H1 (cell line): ENCODE measurements around the gene PLEKHG3. TPM values are rescaled to one million over a fixed set of nuclear protein-coding genes. Genes with fewer than 3 reads are reported as not detected.

Source experiments
- CTCF ChIA-PET: fragments of 300-600 bp; sonication (Branson Sonifier 250); formaldehyde crosslinking; loops from one replicate; lab custom pipeline; 2021; ENCODE audit not compliant: partially characterized antibody; lab: Charles Lee
- POLR2A ChIA-PET: fragments of 300-600 bp; sonication (Branson Sonifier 250); formaldehyde crosslinking; loops from one replicate; lab custom pipeline; 2021; ENCODE audit warnings: inconsistent platforms; ENCODE audit not compliant: partially characterized antibody; lab: Charles Lee
- DNase-seq, 2 experiments: peaks; one replicate each; pipeline versions ENCODE4 v3.0.0 to v3.0.0-alpha.2; 2010 to 2022; ENCODE audit warnings: low spot score in 2 of 2, low read depth in 1 of 2, mixed read lengths in 1 of 2
- FAIRE-seq: peaks from 2 replicates; lab custom pipeline; 2011; peaks lifted over from hg19 to GRCh38; lab: Jason Lieb, UNC
- H2AFZ ChIP-seq: 2 replicates; pipeline ENCODE4 v1.8.1; 2012; ENCODE audit warnings: low read length, inconsistent platforms
- H2AK5ac ChIP-seq: 2 replicates; pipeline ENCODE4 v1.6.1; 2013; ENCODE audit warnings: low read depth, low read length
- H2BK120ac ChIP-seq: replicated peaks from 2 replicates; pipeline ENCODE3; 2013; ENCODE audit warnings: low read depth, low read length, inconsistent platforms
- H2BK12ac ChIP-seq: 2 replicates; pipeline ENCODE4 v1.6.1; 2013; ENCODE audit warnings: low read depth, low read length
- H2BK15ac ChIP-seq: 2 replicates; pipeline ENCODE4 v1.6.1; 2013; ENCODE audit warnings: low read length
- H2BK20ac ChIP-seq: 2 replicates; pipeline ENCODE4 v1.6.1; 2013; ENCODE audit warnings: low read length
- H2BK5ac ChIP-seq: 2 replicates; pipeline ENCODE4 v1.6.1; 2013; ENCODE audit warnings: low read depth, low read length
- H3K14ac ChIP-seq: 2 replicates; pipeline ENCODE4 v1.6.1; 2013; ENCODE audit warnings: inconsistent platforms; ENCODE audit not compliant: insufficient read length
- H3K18ac ChIP-seq: 2 replicates; pipeline ENCODE4 v1.6.1; 2013; ENCODE audit warnings: low read length; ENCODE audit errors: extremely low read depth
- H3K23ac ChIP-seq: 2 replicates; pipeline ENCODE4 v1.6.1; 2013; ENCODE audit warnings: inconsistent platforms; ENCODE audit not compliant: insufficient read length
- H3K23me2 ChIP-seq: 2 replicates; pipeline ENCODE4 v1.6.1; 2013; ENCODE audit warnings: low read depth, low read length
- H3K27ac ChIP-seq: 2 replicates; pipeline ENCODE4 v1.6.1; 2011; ENCODE audit warnings: low read depth, low read length, inconsistent platforms
- H3K27me3 ChIP-seq, 4 experiments: replicated peaks in 1 of 4; 1 replicate in 1 of 4; 2 replicates in 3 of 4; pipeline versions ENCODE4 v1.6.1 to v1.8.1; 2011 to 2013; ENCODE audit warnings: low read length in 3 of 4, mild to moderate bottlenecking in 3 of 4, inconsistent platforms in 2 of 4, mixed read lengths in 2 of 4, moderate library complexity in 1 of 4; ENCODE audit not compliant: control insufficient read depth in 3 of 4, insufficient read depth in 3 of 4; ENCODE audit errors: extremely low read depth in 1 of 4
- H3K36me3 ChIP-seq, 4 experiments: 2 replicates each; pipeline versions ENCODE4 v1.6.1 to v1.8.1; 2011 to 2013; ENCODE audit warnings: mild to moderate bottlenecking in 4 of 4, low read length in 3 of 4, moderate library complexity in 2 of 4, control low read depth in 1 of 4, inconsistent platforms in 1 of 4; ENCODE audit not compliant: insufficient read depth in 4 of 4, control insufficient read depth in 2 of 4
- H3K4ac ChIP-seq: replicated peaks from 2 replicates; pipeline ENCODE3; 2013; ENCODE audit warnings: low read length, low read depth, mixed read lengths, inconsistent platforms; ENCODE audit not compliant: insufficient read length
- H3K4me1 ChIP-seq, 4 experiments: replicated peaks in 1 of 4; 1 replicate in 1 of 4; 2 replicates in 3 of 4; pipeline versions ENCODE4 v1.6.1 to v1.8.1; 2011 to 2013; ENCODE audit warnings: low read length in 3 of 4, inconsistent platforms in 2 of 4, mixed read lengths in 1 of 4; ENCODE audit not compliant: insufficient read depth in 4 of 4, control insufficient read depth in 3 of 4
- H3K4me2 ChIP-seq, 2 experiments: 2 replicates each; pipeline versions ENCODE4 v1.6.1 to v1.8.1; 2011 to 2013; ENCODE audit warnings: low read depth in 2 of 2, low read length in 2 of 2, control low read depth in 1 of 2, inconsistent platforms in 1 of 2, mild to moderate bottlenecking in 1 of 2; ENCODE audit not compliant: insufficient read depth in 1 of 2
- H3K4me3 ChIP-seq, 4 experiments: fragments of 200-600, 300-600 bp in 1 of 4; sonication (generic), shearing (Covaris generic), sonication (Bioruptor Twin) in 1 of 4; 2 replicates each; pipeline versions ENCODE4 v1.5.1 to v1.8.1; 2011 to 2016; ENCODE audit warnings: low read length in 4 of 4, low read depth in 3 of 4, control low read depth in 2 of 4, inconsistent platforms in 2 of 4, mild to moderate bottlenecking in 2 of 4, mixed read lengths in 1 of 4, moderate library complexity in 1 of 4; ENCODE audit not compliant: insufficient read depth in 2 of 4; ENCODE audit errors: extremely low read depth in 1 of 4
- H3K56ac ChIP-seq: replicated peaks from 2 replicates; pipeline ENCODE3; 2013; ENCODE audit warnings: low read depth, mild to moderate bottlenecking, mixed read lengths, low read length, inconsistent platforms; ENCODE audit not compliant: insufficient read length
- H3K79me1 ChIP-seq: 2 replicates; pipeline ENCODE4 v1.6.1; 2013; ENCODE audit warnings: low read depth, low read length, control low read depth
- H3K79me2 ChIP-seq, 2 experiments: 2 replicates each; pipeline versions ENCODE4 v1.6.1 to v1.8.1; 2012 to 2013; ENCODE audit warnings: low read length in 2 of 2, mild to moderate bottlenecking in 2 of 2, inconsistent platforms in 1 of 2; ENCODE audit not compliant: insufficient read depth in 2 of 2, control insufficient read depth in 1 of 2
- H3K9ac ChIP-seq, 4 experiments: replicated peaks in 1 of 4; 1 replicate in 1 of 4; 2 replicates in 3 of 4; pipeline versions ENCODE4 v1.6.1 to v1.8.1; 2011 to 2013; ENCODE audit warnings: low read depth in 3 of 4, low read length in 3 of 4, control low read depth in 2 of 4, mild to moderate bottlenecking in 2 of 4, moderate library complexity in 2 of 4, inconsistent platforms in 1 of 4; ENCODE audit errors: extremely low read depth in 1 of 4
- H3K9me3 ChIP-seq, 2 experiments: 2 replicates each; pipeline versions ENCODE4 v1.6.1 to v1.8.1; 2012 to 2013; ENCODE audit warnings: mild to moderate bottlenecking in 2 of 2, moderate library complexity in 2 of 2, control low read depth in 1 of 2, inconsistent platforms in 1 of 2, low read depth in 1 of 2, low read length in 1 of 2, mixed read lengths in 1 of 2; ENCODE audit not compliant: insufficient read depth in 2 of 2
- H4K20me1 ChIP-seq, 2 experiments: replicated peaks in 1 of 2; 2 replicates each; pipeline versions ENCODE3 to v1.8.1; 2011 to 2013; ENCODE audit warnings: inconsistent platforms in 2 of 2, low read length in 2 of 2, mild to moderate bottlenecking in 1 of 2; ENCODE audit not compliant: insufficient read depth in 2 of 2, control insufficient read depth in 1 of 2
- H4K5ac ChIP-seq: 2 replicates; pipeline ENCODE4 v1.6.1; 2013; ENCODE audit warnings: low read length, low read depth, mixed read lengths, inconsistent platforms; ENCODE audit not compliant: insufficient read length
- H4K8ac ChIP-seq: 2 replicates; pipeline ENCODE4 v1.8.0; 2013; ENCODE audit warnings: mild to moderate bottlenecking, moderate library complexity, low read length, inconsistent platforms; ENCODE audit not compliant: insufficient read depth; ENCODE audit errors: extremely low read depth
- H4K91ac ChIP-seq: replicated peaks from 2 replicates; pipeline ENCODE3; 2013; ENCODE audit warnings: low read length, mixed read lengths, inconsistent platforms; ENCODE audit not compliant: insufficient read length
- CEBPB ChIP-seq: IDR thresholded peaks from 2 replicates; pipeline ENCODE4 v1.6.1; 2012; ENCODE audit warnings: low read depth, low read length
- WGBS, 2 experiments: shearing (Covaris generic) in 1 of 2; methylation state at CpG; one replicate each; pipeline versions ENCODE4 v1.1.6 to v1.1.7; 2013 to 2015; ENCODE audit warnings: low lambda C conversion rate in 2 of 2, mixed read lengths in 2 of 2, inconsistent platforms in 1 of 2, low coverage in 1 of 2, missing lambda C conversion rate in 1 of 2; ENCODE audit not compliant: insufficient replicate concordance in 2 of 2, insufficient coverage in 1 of 2, insufficient read length in 1 of 2; ENCODE audit errors: extremely low coverage in 1 of 2, missing lambda C conversion rate in 1 of 2; 5-methylcytosine and 5-hydroxymethylcytosine counted together
- polyA plus RNA-seq, 7 experiments: library from polyadenylated mRNA; depleted of rRNA in 3 of 7; stranded (reverse) in 5 of 7; unstranded in 2 of 7; fragments of >200 nt in 5 of 7; fragments of 200-250 nt in 2 of 7; gene quantifications; 1 replicate in 5 of 7; 2 replicates in 1 of 7; 4 replicates in 1 of 7; pipeline versions ENCODE4 v1.2.1 to v1.2.3, GENCODE V29; 2011 to 2013; ENCODE audit warnings: missing spikeins in 2 of 7, mixed read lengths in 2 of 7
- total RNA-seq: library from RNA; stranded (reverse); fragmentation: NEBNext Ultra II Directional; extraction: Animal tissue kit (Norgen Biotek cat#: 25700); gene quantifications from 2 replicates; pipeline ENCODE4 v1.2.1, GENCODE V29; 2021
- TF ChIP-seq, protein P1 (sequence below): IDR thresholded peaks from 2 replicates; pipeline ENCODE4 v1.6.1; 2012; ENCODE audit warnings: inconsistent platforms

The PLEKHG3 gene
- total and polyA plus RNA-seq, 2 of the 8 experiments (the other 6 are each of a cell fraction or from before 2014, with no cell fraction given) = 43.4 to 90.6 TPM

- Histone ChIP-seq H2AFZ (no peak overlapping the region), H2BK120ac (no peak overlapping the region), H2AK5ac (no peak overlapping the region), H3K4me1 (peaks cover 0 to 18% (median 11%) of the 10 kb centered on the region in 4 experiments; a peak in 6 of 7 replicates), H3K36me3 (no peaks in the 10 kb centered on the region), H3K4ac (no peak overlapping the region), H2BK12ac (peak overlapping the region; percentile 63; the same call in 1 of the 2 replicates), H4K5ac (no peak overlapping the region), H3K27ac (no peak overlapping the region), H3K9ac (0 out of 7 replicates have a peak overlapping the region, but pooled peaks of 1 of the 4 experiments have one; percentile 1), H3K56ac (no peak overlapping the region), H3K23me2 (no peaks in the 10 kb centered on the region), H4K20me1 (no peaks in the 10 kb centered on the region), H2BK15ac (peak overlapping the region; percentile 1; the same call in 1 of the 2 replicates), H3K79me1 (no peaks in the 10 kb centered on the region), H3K79me2 (no peaks in the 10 kb centered on the region), H3K9me3 (no peaks in the 10 kb centered on the region), H3K23ac (no peak overlapping the region), H3K27me3 (no peaks in the 10 kb centered on the region; a peak in 1 of 7 replicates), H2BK5ac (peak overlapping the region; percentile 19; the same call in 1 of the 2 replicates), H3K18ac (no peak overlapping the region), H3K14ac (no peak overlapping the region), H2BK20ac (no peak overlapping the region), H3K4me2 (no peak overlapping the region), H4K91ac (no peak overlapping the region), H3K4me3 (no peak overlapping the region), H4K8ac (no peak overlapping the region)
- ChIA-PET CTCF (interaction anchor here (0.7 to 5.1 kb wide), 15 partner anchors 8 to 156 kb away, joined by 3 to 74 read pairs (median 5); partner anchors contain the start of gene CHURC1), POLR2A (interaction anchor here (0.9 to 1.7 kb wide), 2 partner anchors 12 to 50 kb away, joined by 3 to 4 read pairs; no protein-coding TSS in a partner anchor)
- WGBS, 2 experiments = 92% methylated on average over 3 of the region's 3 CpGs; no CpG with 5 or more reads in 1 of the 2 experiments
- DNase-seq = no peak
- FAIRE-seq = no peak
- TF ChIP-seq, protein P1, sequence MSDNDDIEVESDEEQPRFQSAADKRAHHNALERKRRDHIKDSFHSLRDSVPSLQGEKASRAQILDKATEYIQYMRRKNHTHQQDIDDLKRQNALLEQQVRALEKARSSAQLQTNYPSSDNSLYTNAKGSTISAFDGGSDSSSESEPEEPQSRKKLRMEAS = no peak
- TF ChIP-seq CEBPB = no peak
These were observed 53.8 kb downstream of the PLEKHG3 start for GRCh38 chr14:64758025-64758521.
